ENCODE measurements around the gene ANKRD10.
"Not testable (repeated sequence)": the region's sequence is repeated elsewhere in the genome, so short reads cannot be mapped to it uniquely, and the experiment has no call there.

ANKRD10 gene

GRCh38 chr13:110915057-110915873 is at the start of gene ANKRD10:
TSS of gene ANKRD10 (minus strand) at chr13:110915069. CDS start at chr13:110914934, 135 bp downstream.
- DNase-seq (ENCODE audit: low read depth) = peak; percentile 94

DNA sequence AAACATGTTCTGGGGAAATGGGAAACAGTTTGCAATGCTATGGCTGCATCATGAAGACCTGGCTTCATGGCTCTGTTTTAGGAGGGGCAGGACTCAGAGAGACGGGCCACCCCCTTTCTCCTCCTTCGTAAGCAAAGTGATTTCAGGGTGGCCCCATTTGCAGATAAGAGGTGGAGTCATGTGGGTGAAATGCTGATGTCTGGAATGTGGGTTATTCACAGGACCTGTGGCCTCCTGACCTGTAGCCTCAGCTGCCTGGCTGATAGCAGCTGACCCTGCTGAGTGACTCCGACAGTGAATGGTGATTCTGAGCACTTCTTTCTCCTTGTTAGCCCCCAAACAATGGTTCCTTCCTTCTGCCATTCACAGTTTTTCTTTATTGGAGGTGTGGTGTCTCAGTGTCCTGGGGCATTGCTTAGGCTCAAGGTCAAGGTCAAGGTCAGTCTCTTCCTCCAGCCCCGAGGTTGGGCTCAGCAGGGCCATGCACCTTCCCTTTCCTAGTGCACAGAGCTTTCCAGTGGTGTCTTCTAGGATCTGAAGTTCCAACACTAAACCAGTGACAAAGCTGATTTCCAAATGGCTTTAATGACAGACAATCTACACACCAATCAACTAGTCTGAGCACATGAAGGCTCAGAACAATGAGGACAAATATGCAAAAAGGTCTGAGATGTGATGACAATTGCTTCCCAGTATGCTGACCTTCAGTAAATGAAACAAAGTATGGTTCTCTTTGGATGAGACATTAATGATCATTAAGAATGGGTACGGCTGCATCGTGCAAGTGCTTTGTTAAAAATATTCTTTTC is 49.6 kb upstream of the ANKRD10 start:
- no peak for DNase-seq (ENCODE audit: low read depth)

- DNase-seq (ENCODE audit: low read depth) = no peak
Measured at GRCh38 chr13:110963554-110963970, 48.7 kb upstream of the ANKRD10 start.

DNA sequence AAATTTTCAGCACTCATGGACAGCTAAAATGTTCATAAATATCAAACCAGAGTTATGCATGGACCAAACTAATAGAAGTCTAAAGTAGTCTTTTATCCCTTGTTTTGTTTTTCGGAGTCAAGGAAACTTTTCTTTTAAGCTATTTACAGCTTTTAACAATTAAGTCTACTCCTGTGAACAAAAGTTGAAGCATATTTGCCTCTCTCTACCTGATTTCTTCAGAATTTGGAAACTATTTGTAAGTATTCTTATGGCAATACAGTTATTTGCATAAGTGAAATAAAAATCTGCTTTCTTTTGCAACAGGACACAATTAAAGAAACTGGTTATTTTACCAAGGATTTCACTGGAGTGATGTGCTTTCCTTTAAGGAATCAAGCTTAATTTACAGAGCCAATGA is 47.1 kb upstream of the ANKRD10 start:
- no peak for DNase-seq (ENCODE audit: low read depth)

DNA sequence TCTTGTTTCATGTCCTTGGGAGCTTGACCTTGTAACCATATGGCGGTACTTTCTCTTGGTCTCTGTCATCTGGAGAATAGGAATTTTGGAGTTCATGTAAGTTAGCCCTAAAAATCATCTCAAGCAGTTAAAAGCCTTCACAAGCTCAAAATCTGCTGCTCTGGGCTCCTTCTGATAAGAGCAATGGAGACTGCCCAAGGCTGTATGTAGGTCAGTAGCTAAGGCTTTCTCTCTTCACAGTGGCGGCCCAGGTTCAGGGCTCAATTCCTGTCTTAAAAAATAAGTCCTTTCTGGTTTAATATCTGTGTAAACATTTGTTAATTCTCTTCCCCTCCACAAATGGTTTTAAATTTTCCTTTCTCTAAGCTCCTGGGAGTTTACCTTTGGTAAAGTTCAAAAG is 45.3 kb upstream of the ANKRD10 start:
- no peak for DNase-seq (ENCODE audit: low read depth)

- no peak for DNase-seq (ENCODE audit: low read depth)
Measured at GRCh38 chr13:110957931-110958330, 43.1 kb upstream of the ANKRD10 start.

DNA sequence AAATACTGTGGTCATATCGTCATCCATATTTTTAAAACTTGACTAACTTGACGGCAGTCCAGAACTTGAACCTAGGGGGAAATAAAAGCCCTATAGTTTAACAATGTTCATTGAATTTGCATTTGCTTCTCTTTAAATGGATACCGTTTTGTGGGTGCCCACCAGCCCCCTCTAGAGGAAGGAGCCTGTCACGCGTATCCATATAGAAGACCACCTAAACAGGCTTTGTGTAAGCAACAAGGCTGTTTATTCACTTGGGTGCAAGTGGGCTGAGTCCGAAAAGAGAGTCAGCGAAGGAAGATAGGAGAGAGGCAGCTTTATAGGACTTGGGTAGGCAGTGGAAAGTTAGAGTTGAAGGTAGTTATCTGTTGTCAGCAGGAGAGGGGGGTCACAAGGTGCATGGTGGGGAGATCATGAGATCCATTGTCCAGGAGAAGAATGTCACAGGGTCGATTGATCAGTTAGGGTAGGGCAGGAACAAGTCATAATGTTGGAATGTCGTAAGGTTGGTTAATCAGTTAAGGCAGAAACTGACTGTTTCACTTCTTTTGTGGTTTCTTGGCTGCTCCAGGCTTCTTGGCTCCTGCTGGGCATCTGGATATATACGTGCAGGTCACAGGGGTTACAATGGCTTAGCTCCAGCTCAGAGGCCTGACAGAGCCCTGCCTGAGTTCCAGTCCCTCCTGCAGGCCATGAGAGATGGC is 42.5 kb upstream of the ANKRD10 start:
- DNase-seq (ENCODE audit: low read depth) = no peak

DNA sequence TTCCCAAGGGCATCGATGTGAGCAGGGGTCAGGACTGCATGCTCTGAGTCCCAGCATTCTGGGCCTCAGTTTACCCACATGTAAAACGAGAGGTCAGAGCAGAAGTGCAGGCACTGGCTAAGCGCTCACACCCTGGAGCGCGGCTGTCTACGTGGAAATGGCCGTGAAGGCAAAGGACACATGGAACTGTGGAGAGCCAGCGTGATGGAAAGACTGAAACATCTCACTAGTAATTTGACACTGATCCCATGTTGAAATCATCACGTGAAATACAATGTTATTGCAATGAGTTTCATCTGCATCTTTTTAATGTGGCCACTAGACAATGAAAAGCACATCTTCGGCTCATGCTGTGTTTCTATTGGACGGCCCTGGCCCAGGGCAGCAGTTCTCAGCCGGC is 41.3 kb upstream of the ANKRD10 start:
- not testable (repeated sequence) for DNase-seq (ENCODE audit: low read depth)

GRCh38 chr13:110955608-110956007 is 40.7 kb upstream of the ANKRD10 start:
- DNase-seq (ENCODE audit: low read depth) = not testable (repeated sequence)

GRCh38 chr13:110955072-110955503 is 40.2 kb upstream of the ANKRD10 start:
- peak; percentile 28 for DNase-seq (ENCODE audit: low read depth)

- not testable (repeated sequence) for DNase-seq (ENCODE audit: low read depth)
Measured at GRCh38 chr13:110954533-110954920, 39.7 kb upstream of the ANKRD10 start.

- no peak for DNase-seq (ENCODE audit: low read depth)
Measured at GRCh38 chr13:110953833-110954532, 39.1 kb upstream of the ANKRD10 start.

DNA sequence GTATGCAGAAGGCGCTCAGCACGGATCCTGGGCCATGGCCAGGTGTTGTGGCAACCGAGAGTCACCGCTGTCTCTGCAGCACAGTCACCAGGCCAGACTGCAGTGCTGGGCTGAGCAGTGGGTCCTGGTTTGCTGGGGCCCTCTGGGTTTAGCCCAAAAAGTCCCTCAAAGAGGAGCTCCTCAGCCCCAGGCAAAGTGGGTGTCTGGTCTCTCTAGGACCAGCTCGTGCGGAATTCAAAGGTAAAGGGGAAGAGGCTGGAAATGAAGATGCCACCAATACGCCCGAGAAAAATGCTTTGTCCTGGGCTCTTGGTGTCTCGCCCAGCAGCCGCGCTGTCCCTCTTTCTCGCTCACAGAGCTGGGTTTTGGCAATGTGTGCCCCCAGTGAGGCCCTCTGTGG is 38.5 kb upstream of the ANKRD10 start:
- no peak for DNase-seq (ENCODE audit: low read depth)

- not testable (repeated sequence) for DNase-seq (ENCODE audit: low read depth)
Measured at GRCh38 chr13:110952135-110952534, 37.3 kb upstream of the ANKRD10 start.

DNA sequence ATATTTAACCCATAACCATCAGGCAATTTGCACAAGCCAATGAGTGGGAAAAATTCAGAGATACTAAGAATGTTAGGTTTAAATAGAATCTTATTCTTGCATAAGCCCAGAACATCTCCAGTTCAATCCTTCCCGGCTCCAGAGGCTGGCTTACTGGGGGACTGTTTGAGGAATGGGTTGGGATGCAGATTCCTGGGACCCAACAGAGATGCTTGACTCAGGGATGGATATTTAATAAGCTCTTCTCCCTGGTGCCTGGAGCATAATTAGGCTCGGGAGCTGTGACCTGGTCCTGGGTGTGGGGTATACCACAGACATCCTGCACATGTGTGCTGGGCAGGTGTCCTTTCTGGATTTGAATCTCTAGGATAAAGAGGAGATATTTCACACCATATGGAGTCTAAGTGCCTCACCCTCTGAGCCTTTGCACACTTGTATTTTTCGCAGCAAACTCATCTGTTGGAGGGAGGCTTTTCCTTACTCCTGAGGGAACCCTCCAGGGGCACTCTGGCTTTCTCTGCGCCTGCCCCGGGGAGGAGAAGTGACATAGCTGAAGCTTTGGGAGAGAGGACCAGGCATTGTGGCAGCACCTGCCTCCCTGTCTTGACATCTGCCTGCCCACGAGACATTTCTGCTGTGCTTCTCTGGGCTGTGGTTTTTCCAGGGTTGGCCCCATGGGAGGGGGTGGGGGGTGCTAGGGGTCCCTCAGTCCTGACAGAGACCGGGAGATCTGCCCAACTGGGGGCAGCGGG is 36.1 kb upstream of the ANKRD10 start:
- DNase-seq (ENCODE audit: low read depth) = no peak

DNA sequence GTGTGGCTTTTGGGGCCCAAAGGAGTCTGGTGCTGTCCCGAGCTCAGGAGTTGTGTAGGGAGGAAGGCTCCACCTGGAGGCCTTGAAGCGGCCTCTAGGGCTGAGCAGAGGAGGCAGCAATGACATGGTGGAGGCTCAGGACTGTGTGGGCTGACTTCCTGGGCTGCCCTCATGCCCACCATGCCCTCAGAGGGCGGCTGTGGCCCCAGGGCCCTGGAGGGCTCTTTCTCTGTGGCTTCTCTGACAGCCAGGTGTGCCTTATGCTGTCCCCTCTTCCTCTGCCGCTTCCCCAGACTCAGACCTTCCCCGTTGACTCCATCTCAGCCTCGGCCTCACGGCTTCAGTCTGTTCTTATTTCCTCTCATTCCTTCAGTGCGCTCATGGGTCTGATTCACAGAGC is 35.5 kb upstream of the ANKRD10 start:
- DNase-seq (ENCODE audit: low read depth) = no peak

- DNase-seq (ENCODE audit: low read depth) = no peak
Measured at GRCh38 chr13:110949628-110950027, 34.8 kb upstream of the ANKRD10 start.

DNA sequence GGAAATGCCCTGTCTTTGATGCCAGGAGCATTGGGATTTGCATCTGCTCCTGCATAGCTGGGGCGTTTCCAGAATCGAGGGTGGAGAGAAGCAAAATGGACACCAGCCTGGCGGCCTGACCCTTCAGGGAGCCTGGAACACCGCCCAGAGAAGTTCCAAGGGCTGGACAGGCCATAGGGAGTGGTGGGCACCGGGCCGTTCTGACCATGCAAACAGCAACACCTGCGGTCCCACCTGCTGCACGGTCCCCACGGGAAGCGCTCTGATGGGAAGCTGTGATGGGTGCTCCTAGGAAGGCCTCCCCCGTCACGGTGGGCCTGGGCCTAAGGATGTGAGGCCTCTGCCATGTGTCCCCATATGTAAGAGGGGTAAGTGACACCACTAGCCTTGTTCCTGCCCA is 34.2 kb upstream of the ANKRD10 start:
- no peak for DNase-seq (ENCODE audit: low read depth)

DNA sequence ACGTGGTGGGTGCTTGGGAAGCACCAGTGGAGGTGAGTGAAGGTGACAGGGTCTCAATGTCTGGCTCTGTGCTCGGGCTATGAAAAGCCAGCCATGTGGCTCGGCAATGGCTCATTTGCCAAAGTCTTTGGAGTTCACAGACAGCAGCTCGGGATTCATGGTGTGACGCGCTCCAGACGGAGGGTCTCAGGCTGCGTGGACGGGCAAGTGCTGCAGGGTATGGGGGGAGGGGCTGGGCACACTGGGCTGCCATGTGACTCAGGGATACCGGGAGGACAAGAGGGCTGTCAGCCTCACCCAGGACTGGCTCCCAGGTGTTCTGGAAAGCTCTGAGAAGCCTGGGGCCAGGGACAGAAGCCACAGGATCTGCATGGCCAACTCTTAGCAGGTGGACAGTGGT is 32.5 kb upstream of the ANKRD10 start:
- DNase-seq (ENCODE audit: low read depth) = not testable (repeated sequence)

GRCh38 chr13:110945928-110946570 is 31.2 kb upstream of the ANKRD10 start:
- no peak for DNase-seq (ENCODE audit: low read depth)

Data from stimulated activated CD8-positive, alpha-beta memory T cell treated with anti-CD3 and anti-CD28 coated beads, Interleukin-4, amount 100 ng/mL, for 24 hours (primary cell).